ENCODE measurements around the gene AQP1.

DNA sequence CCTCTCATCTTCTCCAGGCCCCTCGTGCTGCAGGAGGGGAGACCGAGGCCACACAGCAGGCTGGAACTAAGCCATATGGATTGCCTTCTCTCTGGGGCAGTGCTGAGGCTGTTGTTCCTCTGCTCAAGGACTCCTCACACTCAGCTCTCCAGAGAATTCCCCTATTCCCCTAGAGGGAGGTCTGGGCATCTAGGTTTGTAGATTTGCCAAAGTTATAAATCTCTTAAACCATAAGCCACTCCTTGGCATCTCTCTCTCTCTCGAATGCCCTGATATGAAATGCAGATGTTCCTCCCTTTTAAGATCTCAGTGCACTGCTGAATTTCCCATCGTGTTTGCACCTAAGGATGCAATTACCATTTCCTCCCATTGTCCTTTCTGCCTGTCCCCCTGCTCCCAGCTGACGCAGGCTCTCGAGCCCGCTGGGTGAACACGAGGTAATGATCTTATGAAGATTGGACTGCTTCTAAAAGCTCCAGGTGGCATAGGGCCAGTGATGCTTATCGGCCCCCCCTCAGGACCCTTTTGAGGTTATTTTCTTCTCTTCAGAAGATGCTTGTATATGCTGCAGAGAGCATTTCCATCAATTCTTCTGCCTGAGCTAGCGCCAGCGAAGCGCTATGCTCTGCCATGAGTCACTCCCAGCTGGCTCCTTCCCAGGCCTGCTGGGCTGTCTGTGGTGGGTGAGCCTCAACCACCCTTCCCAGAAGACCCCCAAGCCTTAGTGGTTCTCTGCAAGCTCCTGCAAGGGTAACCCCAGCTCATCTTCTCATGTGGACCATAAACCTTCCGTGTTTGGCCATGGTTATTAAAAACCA, 41.6 kb upstream of the AQP1 start:
- TF ChIP-seq, protein P1, sequence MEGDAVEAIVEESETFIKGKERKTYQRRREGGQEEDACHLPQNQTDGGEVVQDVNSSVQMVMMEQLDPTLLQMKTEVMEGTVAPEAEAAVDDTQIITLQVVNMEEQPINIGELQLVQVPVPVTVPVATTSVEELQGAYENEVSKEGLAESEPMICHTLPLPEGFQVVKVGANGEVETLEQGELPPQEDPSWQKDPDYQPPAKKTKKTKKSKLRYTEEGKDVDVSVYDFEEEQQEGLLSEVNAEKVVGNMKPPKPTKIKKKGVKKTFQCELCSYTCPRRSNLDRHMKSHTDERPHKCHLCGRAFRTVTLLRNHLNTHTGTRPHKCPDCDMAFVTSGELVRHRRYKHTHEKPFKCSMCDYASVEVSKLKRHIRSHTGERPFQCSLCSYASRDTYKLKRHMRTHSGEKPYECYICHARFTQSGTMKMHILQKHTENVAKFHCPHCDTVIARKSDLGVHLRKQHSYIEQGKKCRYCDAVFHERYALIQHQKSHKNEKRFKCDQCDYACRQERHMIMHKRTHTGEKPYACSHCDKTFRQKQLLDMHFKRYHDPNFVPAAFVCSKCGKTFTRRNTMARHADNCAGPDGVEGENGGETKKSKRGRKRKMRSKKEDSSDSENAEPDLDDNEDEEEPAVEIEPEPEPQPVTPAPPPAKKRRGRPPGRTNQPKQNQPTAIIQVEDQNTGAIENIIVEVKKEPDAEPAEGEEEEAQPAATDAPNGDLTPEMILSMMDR (IDR thresholded peaks at IDR 0.05; ENCODE audit: control extremely low read depth in 1 of 3, insufficient read depth in 1 of 3, low read depth in 1 of 3, low read length in 3 of 3): no peak
- TF ChIP-seq RBBP5 (IDR thresholded peaks at IDR 0.05; ENCODE audit: borderline replicate concordance, low read depth, low read length) (no peak), GABPA (IDR thresholded peaks at IDR 0.05; ENCODE audit: borderline replicate concordance, insufficient read depth, low read length) (no peak), RXRA (IDR thresholded peaks at IDR 0.05; ENCODE audit: insufficient read depth, low read depth, low read length) (no peak), RFX5 (IDR thresholded peaks at IDR 0.05; ENCODE audit: borderline replicate concordance, low read depth, low read length) (no peak), RAD21 (IDR thresholded peaks at IDR 0.05 in 1 of 2, conservative IDR thresholded peaks at IDR 0.05 in 1 of 2; ENCODE audit: low read depth in 2 of 2, low read length in 2 of 2) (no peak), SP2 (IDR thresholded peaks at IDR 0.05; ENCODE audit: low read length) (no peak)
- TF ChIP-seq, protein P2, sequence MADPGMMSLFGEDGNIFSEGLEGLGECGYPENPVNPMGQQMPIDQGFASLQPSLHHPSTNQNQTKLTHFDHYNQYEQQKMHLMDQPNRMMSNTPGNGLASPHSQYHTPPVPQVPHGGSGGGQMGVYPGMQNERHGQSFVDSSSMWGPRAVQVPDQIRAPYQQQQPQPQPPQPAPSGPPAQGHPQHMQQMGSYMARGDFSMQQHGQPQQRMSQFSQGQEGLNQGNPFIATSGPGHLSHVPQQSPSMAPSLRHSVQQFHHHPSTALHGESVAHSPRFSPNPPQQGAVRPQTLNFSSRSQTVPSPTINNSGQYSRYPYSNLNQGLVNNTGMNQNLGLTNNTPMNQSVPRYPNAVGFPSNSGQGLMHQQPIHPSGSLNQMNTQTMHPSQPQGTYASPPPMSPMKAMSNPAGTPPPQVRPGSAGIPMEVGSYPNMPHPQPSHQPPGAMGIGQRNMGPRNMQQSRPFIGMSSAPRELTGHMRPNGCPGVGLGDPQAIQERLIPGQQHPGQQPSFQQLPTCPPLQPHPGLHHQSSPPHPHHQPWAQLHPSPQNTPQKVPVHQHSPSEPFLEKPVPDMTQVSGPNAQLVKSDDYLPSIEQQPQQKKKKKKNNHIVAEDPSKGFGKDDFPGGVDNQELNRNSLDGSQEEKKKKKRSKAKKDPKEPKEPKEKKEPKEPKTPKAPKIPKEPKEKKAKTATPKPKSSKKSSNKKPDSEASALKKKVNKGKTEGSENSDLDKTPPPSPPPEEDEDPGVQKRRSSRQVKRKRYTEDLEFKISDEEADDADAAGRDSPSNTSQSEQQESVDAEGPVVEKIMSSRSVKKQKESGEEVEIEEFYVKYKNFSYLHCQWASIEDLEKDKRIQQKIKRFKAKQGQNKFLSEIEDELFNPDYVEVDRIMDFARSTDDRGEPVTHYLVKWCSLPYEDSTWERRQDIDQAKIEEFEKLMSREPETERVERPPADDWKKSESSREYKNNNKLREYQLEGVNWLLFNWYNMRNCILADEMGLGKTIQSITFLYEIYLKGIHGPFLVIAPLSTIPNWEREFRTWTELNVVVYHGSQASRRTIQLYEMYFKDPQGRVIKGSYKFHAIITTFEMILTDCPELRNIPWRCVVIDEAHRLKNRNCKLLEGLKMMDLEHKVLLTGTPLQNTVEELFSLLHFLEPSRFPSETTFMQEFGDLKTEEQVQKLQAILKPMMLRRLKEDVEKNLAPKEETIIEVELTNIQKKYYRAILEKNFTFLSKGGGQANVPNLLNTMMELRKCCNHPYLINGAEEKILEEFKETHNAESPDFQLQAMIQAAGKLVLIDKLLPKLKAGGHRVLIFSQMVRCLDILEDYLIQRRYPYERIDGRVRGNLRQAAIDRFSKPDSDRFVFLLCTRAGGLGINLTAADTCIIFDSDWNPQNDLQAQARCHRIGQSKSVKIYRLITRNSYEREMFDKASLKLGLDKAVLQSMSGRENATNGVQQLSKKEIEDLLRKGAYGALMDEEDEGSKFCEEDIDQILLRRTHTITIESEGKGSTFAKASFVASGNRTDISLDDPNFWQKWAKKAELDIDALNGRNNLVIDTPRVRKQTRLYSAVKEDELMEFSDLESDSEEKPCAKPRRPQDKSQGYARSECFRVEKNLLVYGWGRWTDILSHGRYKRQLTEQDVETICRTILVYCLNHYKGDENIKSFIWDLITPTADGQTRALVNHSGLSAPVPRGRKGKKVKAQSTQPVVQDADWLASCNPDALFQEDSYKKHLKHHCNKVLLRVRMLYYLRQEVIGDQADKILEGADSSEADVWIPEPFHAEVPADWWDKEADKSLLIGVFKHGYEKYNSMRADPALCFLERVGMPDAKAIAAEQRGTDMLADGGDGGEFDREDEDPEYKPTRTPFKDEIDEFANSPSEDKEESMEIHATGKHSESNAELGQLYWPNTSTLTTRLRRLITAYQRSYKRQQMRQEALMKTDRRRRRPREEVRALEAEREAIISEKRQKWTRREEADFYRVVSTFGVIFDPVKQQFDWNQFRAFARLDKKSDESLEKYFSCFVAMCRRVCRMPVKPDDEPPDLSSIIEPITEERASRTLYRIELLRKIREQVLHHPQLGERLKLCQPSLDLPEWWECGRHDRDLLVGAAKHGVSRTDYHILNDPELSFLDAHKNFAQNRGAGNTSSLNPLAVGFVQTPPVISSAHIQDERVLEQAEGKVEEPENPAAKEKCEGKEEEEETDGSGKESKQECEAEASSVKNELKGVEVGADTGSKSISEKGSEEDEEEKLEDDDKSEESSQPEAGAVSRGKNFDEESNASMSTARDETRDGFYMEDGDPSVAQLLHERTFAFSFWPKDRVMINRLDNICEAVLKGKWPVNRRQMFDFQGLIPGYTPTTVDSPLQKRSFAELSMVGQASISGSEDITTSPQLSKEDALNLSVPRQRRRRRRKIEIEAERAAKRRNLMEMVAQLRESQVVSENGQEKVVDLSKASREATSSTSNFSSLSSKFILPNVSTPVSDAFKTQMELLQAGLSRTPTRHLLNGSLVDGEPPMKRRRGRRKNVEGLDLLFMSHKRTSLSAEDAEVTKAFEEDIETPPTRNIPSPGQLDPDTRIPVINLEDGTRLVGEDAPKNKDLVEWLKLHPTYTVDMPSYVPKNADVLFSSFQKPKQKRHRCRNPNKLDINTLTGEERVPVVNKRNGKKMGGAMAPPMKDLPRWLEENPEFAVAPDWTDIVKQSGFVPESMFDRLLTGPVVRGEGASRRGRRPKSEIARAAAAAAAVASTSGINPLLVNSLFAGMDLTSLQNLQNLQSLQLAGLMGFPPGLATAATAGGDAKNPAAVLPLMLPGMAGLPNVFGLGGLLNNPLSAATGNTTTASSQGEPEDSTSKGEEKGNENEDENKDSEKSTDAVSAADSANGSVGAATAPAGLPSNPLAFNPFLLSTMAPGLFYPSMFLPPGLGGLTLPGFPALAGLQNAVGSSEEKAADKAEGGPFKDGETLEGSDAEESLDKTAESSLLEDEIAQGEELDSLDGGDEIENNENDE (IDR thresholded peaks at IDR 0.05; ENCODE audit: insufficient replicate concordance, low read length): no peak
